T47D (cell line): ENCODE measurements around the gene HERPUD1.
"Not testable (repeated sequence)": the region's sequence is repeated elsewhere in the genome, so short reads cannot be mapped to it uniquely, and the experiment has no call there.

ENCODE experiments used
- DNase-seq, 2 experiments: peaks; one replicate each; pipeline versions ENCODE4 v3.0.0 to v3.0.0-alpha.2; 2011 to 2012; ENCODE audit warnings: low read depth in 1 of 2, low spot score in 1 of 2
- JUND ChIP-seq: IDR thresholded peaks from 2 replicates; pipeline ENCODE4 v1.6.1; 2012; ENCODE audit warnings: low read depth
- in situ Hi-C: cut with HindIII; loops from 2 replicates; pipeline ENCODE4 v1.10.0; 2016; ENCODE audit warnings: low sequenced_read_pairs, low pct_unique_long_range_greater_than_20kb

HERPUD1 gene

DNA sequence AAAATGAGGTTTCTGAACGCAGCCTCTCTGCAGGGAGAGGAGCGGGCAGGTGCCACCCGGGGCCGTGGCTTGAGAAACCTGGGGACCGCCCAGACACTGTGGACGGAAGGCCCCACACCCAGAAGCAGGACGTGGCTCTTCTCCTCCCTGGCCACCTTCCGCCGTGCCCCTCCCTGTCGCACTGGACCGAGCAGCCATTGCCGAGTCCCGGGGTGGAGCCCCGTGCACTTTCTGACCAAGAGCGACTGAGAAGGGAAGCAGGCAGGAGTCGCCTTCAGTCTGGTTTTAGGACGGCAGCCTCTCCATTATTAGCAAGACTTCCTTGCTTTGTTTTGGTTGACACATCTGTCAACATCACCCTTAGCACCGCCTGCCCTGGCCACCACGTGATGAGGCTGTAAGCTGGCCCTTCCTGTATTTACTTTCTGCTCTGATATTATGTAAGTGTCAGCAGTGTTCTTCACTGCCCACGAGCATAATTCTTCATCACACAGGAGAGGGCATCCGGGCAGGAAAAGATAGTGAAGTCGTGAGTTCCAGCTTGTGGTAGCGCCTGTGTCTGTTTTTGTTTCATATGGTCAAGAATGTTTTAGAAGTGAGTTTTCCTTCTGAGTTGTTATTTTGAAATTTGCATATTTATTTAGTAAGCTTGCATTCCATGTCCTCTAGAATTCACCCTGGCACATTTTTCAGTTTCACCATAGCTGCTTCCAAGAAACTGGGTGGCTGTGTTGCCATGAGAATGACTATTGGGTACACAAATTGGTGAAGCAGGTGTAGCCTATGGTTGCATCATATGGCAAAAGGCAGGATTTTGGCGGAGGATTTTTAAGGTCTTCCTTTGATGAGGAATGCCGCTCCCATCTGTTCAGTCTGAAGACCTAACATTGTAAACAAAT is 1.0 kb downstream of the HERPUD1 start:
- TF ChIP-seq JUND, result no peak
- in situ Hi-C loops, result no loop called here
- DNase-seq, result peak; percentile 36 to 75

DNA sequence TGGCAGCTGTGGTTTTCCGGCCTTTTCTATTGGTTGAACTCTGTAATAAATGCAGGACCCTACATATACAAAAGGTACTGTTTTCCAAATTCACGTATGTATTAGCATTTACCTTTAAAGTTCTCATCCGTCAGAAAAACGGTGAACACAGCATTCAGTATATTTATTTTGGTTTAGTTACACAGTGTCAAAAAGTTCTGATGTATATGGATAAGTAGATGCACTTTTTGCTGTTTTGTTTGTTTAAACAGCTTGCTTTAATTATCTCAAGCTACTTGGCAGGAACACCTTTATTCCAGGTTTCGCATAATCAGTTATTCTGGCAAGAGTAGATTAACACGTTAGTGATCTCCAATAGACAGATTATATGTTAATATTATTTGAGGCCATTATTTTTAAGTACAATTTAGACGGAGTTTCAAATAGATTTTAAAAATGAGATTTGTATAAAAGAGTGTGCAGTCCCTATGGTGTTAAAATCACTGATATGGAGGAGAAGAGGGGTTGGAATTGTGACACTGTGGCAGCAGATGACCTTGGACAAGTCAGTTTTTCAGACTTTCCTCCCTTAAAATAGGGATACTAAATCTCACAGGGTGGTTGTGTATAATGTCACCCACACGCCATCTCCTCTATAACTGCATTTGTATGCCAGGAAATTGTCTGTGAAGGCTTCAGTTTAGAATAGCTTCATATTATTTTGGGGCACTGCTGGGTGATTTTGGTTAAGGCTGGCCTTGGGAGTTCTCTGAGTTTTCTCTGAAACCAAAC is 2.1 kb downstream of the HERPUD1 start:
- in situ Hi-C loops, result no loop called here
- no peak for TF ChIP-seq JUND
- DNase-seq, result no peak

DNA sequence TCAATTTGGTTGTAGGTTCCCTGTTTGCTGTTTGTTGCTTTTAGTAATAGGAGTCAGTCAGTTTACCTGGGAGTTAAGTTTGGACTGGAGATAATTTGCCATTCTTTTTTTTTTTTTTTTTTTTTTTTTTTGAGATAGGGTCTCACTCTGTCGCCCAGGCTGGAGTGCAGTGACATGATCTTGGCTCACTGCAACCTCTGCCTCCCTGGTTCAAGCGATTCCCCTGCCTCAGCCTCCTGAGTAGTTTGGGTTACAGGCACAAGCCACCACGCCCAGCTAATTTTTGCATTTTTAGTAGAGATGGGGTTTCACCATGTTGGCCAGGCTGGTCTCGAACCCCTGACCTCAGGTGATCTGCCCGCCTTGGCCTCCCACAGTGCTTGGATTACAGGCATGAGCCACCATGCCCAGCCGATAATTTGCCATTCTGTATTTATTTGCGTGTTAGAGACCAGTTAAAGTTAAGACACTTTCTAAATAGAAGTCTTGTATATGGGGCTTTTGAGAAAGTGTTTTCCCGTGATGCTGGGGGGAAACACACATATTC is 2.7 kb downstream of the HERPUD1 start:
- in situ Hi-C loops, DNase-seq: not testable (repeated sequence)

DNA sequence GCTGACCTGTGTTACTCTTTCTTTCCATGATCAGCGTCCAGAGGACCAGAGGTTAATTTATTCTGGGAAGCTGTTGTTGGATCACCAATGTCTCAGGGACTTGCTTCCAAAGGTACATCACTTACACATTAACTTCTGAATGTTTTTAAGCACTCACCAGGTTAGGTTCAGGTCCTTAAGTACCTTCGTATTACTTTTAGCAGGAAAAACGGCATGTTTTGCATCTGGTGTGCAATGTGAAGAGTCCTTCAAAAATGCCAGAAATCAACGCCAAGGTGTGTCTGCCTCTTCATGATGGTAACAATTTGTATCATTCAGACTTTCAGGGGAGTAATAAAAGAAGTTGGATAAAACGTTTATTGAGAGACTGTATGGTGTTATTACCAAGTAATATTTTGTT is 3.3 kb downstream of the HERPUD1 start:
- in situ Hi-C loops, result no loop called here
- no peak for DNase-seq
- no peak for TF ChIP-seq JUND

DNA sequence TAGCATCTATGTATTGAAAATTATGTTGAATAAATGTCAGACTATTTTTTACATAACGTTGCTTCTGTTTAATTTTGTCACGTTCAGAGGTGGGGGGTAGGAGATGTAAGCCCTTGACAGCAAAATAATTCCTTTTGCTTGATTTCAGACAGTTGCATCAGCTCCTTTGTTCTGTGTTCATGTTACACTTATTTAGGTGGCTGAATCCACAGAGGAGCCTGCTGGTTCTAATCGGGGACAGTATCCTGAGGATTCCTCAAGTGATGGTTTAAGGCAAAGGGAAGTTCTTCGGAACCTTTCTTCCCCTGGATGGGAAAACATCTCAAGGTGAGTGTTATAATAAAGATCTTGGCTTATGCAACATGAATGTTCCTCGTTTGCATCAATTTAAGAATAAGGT is 4.5 kb downstream of the HERPUD1 start:
- DNase-seq, result no peak
- in situ Hi-C loops, result no loop called here
- TF ChIP-seq JUND, result no peak

DNA sequence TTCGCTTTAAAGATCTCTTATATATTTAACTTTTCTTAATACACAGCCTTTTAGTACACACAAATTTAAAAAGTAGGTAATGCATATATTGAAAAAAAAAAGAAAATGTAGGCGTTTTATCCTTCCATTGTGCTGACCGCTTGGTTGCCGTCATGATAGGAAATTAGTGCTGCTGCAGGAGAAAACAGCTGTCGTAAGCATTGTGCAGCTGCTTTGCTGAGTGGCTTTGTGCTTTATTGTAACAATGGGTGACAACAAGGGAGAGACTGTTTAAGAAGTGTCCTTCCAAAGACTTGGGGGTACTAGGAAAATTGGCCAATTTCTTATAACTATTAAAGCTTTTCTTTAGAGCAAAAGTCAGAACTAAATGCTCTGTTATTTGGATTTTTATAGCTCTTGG is 5.0 kb downstream of the HERPUD1 start:
- in situ Hi-C loops, result no loop called here
- TF ChIP-seq JUND, result no peak
- no peak for DNase-seq

DNA sequence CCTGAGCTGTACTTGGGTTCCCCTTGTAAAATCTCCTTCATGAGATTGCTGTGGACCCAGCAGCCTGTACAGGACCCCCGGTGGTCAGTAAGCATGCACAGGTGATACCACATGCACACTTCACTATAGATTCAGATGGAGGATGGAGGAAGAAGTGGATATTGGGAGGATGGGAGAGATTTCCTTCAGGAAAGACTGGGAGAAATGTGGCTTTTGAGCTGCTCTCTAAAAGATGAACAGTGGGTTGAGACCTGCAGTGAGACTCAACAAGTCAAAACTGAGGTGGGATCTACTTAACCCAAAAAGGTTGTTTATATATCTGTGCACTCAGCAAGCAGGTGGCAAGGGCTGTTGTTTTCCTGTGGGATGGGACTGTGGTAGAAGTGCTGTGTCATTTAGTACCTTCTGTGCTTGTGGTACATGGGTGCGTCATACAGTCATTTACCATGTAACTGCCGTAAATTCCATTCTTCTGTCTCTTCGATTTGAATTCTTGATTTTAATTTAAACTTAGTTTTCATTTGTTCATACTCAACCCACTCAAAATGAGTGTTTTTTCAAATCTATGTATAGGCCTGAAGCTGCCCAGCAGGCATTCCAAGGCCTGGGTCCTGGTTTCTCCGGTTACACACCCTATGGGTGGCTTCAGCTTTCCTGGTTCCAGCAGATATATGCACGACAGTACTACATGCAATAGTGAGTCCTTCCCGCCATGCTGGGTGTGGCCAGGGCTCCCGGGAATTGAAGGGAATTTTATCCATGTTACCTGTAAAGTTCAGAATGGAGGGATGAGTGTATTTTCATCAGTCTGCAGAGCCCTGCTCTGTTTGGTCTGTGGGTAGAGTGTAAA is 6.9 kb downstream of the HERPUD1 start:
- DNase-seq, result no peak
- in situ Hi-C loops, result no loop called here
- no peak for TF ChIP-seq JUND

DNA sequence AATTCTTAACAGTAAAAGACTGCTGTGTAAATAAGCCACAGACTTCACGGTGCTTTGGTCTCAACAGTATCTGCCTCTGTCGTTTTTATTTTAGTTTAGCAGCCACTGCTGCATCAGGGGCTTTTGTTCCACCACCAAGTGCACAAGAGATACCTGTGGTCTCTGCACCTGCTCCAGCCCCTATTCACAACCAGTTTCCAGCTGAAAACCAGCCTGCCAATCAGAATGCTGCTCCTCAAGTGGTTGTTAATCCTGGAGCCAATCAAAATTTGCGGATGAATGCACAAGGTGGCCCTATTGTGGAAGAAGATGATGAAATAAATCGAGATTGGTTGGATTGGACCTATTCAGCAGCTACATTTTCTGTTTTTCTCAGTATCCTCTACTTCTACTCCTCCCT is 7.9 kb downstream of the HERPUD1 start:
- in situ Hi-C loops, result no loop called here
- no peak for DNase-seq
- TF ChIP-seq JUND, result no peak

DNA sequence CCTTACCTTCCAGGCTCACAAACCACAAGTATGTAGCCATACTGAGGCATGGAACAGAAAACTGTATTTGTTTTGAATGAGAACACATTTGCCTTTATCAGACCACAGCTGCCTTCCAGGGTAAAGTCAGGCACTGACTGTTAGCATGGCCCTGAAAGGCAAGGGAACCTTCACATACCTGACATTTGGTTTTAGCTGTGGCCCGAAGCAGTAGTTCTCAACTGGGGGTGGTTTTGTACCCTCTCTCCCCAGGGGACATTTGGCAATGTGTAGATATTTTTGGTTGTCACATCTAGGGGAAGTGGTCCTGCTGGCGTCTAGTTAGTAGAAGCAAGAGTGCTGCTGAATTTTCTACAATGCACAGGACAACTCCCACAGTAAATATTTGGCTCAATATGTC is 9.2 kb downstream of the HERPUD1 start:
- in situ Hi-C loops, result no loop called here
- TF ChIP-seq JUND, result no peak
- DNase-seq, result no peak

DNA sequence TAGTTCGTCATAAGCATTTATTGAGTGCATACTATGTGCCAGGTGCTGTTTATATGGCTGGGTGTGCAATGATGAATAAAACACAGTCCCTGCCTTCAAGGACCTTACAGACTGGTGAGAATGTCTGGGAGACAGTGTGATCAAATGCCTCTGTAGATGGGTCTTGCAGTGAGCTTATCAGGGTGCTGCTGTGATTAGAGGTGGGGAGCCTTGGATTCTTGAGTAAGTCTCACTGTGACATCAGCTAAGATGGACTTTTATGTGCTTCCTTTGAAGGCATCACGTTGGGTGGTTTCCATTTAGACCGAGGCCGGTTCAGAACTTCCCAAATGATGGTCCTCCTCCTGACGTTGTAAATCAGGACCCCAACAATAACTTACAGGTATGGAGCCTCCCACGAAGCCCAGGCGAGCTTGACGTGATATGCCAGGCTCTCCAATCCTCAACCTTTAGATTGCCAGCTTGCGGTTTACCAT is 10.0 kb downstream of the HERPUD1 start:
- in situ Hi-C loops, result no loop called here
- no peak for TF ChIP-seq JUND
- DNase-seq, result no peak

DNA sequence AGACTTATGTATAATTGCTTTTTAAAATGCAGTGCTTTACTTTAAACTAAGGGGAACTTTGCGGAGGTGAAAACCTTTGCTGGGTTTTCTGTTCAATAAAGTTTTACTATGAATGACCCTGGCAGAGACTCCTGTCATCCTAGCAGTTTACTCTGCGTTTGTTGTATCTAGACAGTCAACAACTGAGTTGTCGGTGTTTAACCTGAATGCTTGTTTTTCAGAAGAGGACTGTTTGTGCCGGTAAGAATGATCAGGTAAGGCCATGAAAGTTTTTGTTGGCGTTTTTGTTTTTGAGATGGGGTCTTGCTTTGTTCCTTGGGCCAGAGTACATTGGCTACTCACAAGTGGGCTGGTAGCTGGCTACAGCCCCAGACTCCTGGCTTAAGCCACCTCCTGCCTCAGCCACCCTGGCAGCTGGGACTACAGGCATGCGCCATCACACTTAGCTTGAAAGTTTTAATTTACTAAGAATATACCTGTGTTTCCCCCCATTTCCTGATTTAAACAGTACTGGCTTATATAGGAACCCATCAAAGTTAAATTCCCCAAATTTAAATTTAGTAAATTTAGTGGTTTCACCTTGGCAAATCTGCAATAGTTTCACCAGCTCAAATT is 11.9 kb downstream of the HERPUD1 start:
- in situ Hi-C loops, result no loop called here
- TF ChIP-seq JUND, result no peak
- DNase-seq, result no peak
